ENCODE measurements around the gene PITPNM2. TPM values are rescaled to one million over a fixed set of nuclear protein-coding genes. Genes with fewer than 3 reads are reported as not detected.
A peak's percentile ranks its signal among the peaks of the same experiment; 100 is the strongest.

The PITPNM2 gene
- 10 to 100 TPM in 4 of 5 donors, 1 to 10 TPM in 1; 9.7 to 16.1 (median 11.3) TPM for polyA plus RNA-seq (ENCODE audit: insufficient read depth in 1 of 5, insufficient read length in 5 of 5, low replicate concordance in 1 of 5)
- long read RNA-seq, donor 1, partial matches to known transcripts: 0 of 1 reads
- long read RNA-seq, donor 1, other reads (novel, unspliced or antisense): 0 of 1 reads
- long read RNA-seq, donor 2: 0 reads
- long read RNA-seq, donor 3, partial matches to known transcripts: 0 of 2 reads
- long read RNA-seq, donor 3, other reads (novel, unspliced or antisense): 0 of 2 reads
- long read RNA-seq, donor 4, partial matches to known transcripts: 5 of 7 reads
- long read RNA-seq, donor 4, other reads (novel, unspliced or antisense): 0 of 7 reads
- long read RNA-seq, donor 5: 0 reads
- long read RNA-seq, donor 6, partial matches to known transcripts: 0 of 2 reads
- long read RNA-seq, donor 6, other reads (novel, unspliced or antisense): 0 of 2 reads
- long read RNA-seq, donor 7, partial matches to known transcripts: 0 of 1 reads
- long read RNA-seq, donor 7, other reads (novel, unspliced or antisense): 0 of 1 reads
- long read RNA-seq, donor 8: 0 reads

- peak in 1 of 2 donors; percentile 51 for DNase-seq
These were observed at the start of gene PITPNM2 for GRCh38 chr12:123150744-123151456. Gene PITPNM2 (minus strand): TSS chr12:123151090. CDS start chr12:123034590, 116,500 bp downstream.

GRCh38 chr12:123200414-123200813 is 49.5 kb upstream of the PITPNM2 start:
- DNase-seq: no peak

GRCh38 chr12:123199936-123200335 is 49.0 kb upstream of the PITPNM2 start:
- no peak for DNase-seq

- no peak for DNase-seq
These were observed 36.7 kb upstream of the PITPNM2 start for GRCh38 chr12:123187637-123188036.

GRCh38 chr12:123180171-123180570 is 29.3 kb upstream of the PITPNM2 start:
- no peak for DNase-seq

- no peak for DNase-seq
These were observed 21.1 kb upstream of the PITPNM2 start for GRCh38 chr12:123171967-123172366.

GRCh38 chr12:123167329-123167728 is 16.4 kb upstream of the PITPNM2 start:
- DNase-seq: no peak

- no peak for DNase-seq
These were observed 14.6 kb upstream of the PITPNM2 start for GRCh38 chr12:123165537-123165936.

- DNase-seq: no peak
These were observed 13.9 kb upstream of the PITPNM2 start for GRCh38 chr12:123164710-123165261.

GRCh38 chr12:123164222-123164621 is 13.3 kb upstream of the PITPNM2 start:
- no peak for DNase-seq

GRCh38 chr12:123163227-123163626 is 12.3 kb upstream of the PITPNM2 start:
- DNase-seq: no peak

GRCh38 chr12:123160801-123161487 is 10.1 kb upstream of the PITPNM2 start:
- DNase-seq: no peak

- DNase-seq: no peak
These were observed 3.0 kb upstream of the PITPNM2 start for GRCh38 chr12:123153906-123154305.

GRCh38 chr12:123152833-123153232 is 1.9 kb upstream of the PITPNM2 start:
- no peak for DNase-seq

- DNase-seq: no peak
These were observed 866 bp upstream of the PITPNM2 start for GRCh38 chr12:123151457-123152454.

GRCh38 chr12:123150275-123150743 is 581 bp downstream of the PITPNM2 start:
- DNase-seq: no peak

- no peak for DNase-seq
These were observed 1.2 kb downstream of the PITPNM2 start for GRCh38 chr12:123149501-123150274.

GRCh38 chr12:123149088-123149487 is 1.8 kb downstream of the PITPNM2 start:
- DNase-seq: no peak

GRCh38 chr12:123148655-123149054 is 2.2 kb downstream of the PITPNM2 start:
- DNase-seq: no peak

- no peak for DNase-seq
These were observed 2.7 kb downstream of the PITPNM2 start for GRCh38 chr12:123148223-123148622.
